IgD-negative memory B cell (primary cell): ENCODE measurements around the gene EBF3. TPM values are rescaled to one million over a fixed set of nuclear protein-coding genes. Genes with fewer than 3 reads are reported as not detected.

Experiments
- H3K27ac Mint-ChIP-seq, 3 donors: one replicate each; pipeline ENCODE4 v1.8.0; 2020 to 2022; ENCODE audit warnings: mild to moderate bottlenecking in 3 of 3, mixed read lengths in 3 of 3, moderate library complexity in 1 of 3
- H3K27me3 Mint-ChIP-seq: one replicate; pipeline ENCODE4 v1.8.0; 2021; ENCODE audit warnings: mixed read lengths
- H3K36me3 Mint-ChIP-seq: one replicate; pipeline ENCODE4 v1.8.0; 2020; ENCODE audit warnings: mild to moderate bottlenecking, mixed read lengths
- H3K4me1 Mint-ChIP-seq, 3 donors: one replicate each; pipeline ENCODE4 v1.8.0; 2020 to 2022; ENCODE audit warnings: mixed read lengths in 3 of 3, mild to moderate bottlenecking in 1 of 3
- H3K4me3 Mint-ChIP-seq, 4 donors: one replicate each; pipeline ENCODE4 v1.8.0; 2020 to 2022; ENCODE audit warnings: mild to moderate bottlenecking in 4 of 4, mixed read lengths in 4 of 4, moderate library complexity in 3 of 4
- H3K9me3 Mint-ChIP-seq, 3 donors: one replicate each; pipeline ENCODE4 v1.8.0; 2020 to 2021; ENCODE audit warnings: mixed read lengths in 3 of 3, mild to moderate bottlenecking in 1 of 3
- polyA plus RNA-seq: library from polyadenylated mRNA; unstranded; fragments of 300-500 nt; fragmentation: Illumina TruSeq; gene quantifications from one replicate; pipeline ENCODE4 v1.2.3, GENCODE V29; 2021

Gene EBF3
- polyA plus RNA-seq, 1 donor from 2014 or later = not detected

- H3K9me3 Mint-ChIP-seq = no peaks in the 10 kb centered on the region
- peaks cover 2% of the 10 kb centered on the region for H3K27me3 Mint-ChIP-seq
- no peak overlapping the region for H3K27ac Mint-ChIP-seq
- H3K4me3 Mint-ChIP-seq = no peak overlapping the region
- no peaks in the 10 kb centered on the region for H3K36me3 Mint-ChIP-seq
- H3K4me1 Mint-ChIP-seq = no peaks in the 10 kb centered on the region
These were observed 17.9 kb downstream of the EBF3 start for GRCh38 chr10:129945941-129946760.

- Mint-ChIP-seq H3K27ac (no peak overlapping the region), H3K27me3 (peaks cover 2% of the 10 kb centered on the region), H3K4me1 (no peaks in the 10 kb centered on the region), H3K4me3 (no peak overlapping the region), H3K9me3 (no peaks in the 10 kb centered on the region), H3K36me3 (no peaks in the 10 kb centered on the region)
These were observed 18.5 kb downstream of the EBF3 start for GRCh38 chr10:129945526-129945925.

DNA sequence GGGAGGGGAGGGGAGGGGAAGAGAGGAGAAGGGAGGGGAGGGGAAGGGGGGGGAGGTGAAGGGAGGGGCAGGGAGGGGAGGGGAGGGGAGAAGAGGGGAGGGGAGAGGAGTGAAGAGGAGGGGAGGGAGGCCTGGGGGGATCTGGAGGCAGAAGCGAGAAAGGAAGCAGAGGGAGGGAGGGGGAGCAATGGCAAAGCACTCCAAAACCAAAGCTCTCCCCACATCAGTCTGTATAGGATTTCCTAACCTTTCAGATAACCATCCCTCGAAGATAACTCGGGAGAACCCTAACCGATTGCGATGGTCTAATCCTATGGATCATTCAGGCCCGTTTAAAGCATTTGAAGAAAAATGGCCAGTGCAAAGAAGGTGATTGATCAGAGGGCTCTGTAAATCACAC, 19.0 kb downstream of the EBF3 start:
- H3K36me3 Mint-ChIP-seq = no peaks in the 10 kb centered on the region
- peaks cover 2% of the 10 kb centered on the region for H3K27me3 Mint-ChIP-seq
- no peaks in the 10 kb centered on the region for H3K9me3 Mint-ChIP-seq
- no peak overlapping the region for H3K27ac Mint-ChIP-seq
- no peak overlapping the region for H3K4me3 Mint-ChIP-seq
- H3K4me1 Mint-ChIP-seq = no peaks in the 10 kb centered on the region

- Mint-ChIP-seq H3K9me3 (peaks cover 0 to 2% (median 0%) of the 10 kb centered on the region in 3 donors), H3K27me3 (peaks cover 2% of the 10 kb centered on the region), H3K36me3 (no peaks in the 10 kb centered on the region), H3K4me3 (no peak overlapping the region), H3K27ac (no peak overlapping the region), H3K4me1 (no peaks in the 10 kb centered on the region)
These were observed 19.6 kb downstream of the EBF3 start for GRCh38 chr10:129944456-129944855.

DNA sequence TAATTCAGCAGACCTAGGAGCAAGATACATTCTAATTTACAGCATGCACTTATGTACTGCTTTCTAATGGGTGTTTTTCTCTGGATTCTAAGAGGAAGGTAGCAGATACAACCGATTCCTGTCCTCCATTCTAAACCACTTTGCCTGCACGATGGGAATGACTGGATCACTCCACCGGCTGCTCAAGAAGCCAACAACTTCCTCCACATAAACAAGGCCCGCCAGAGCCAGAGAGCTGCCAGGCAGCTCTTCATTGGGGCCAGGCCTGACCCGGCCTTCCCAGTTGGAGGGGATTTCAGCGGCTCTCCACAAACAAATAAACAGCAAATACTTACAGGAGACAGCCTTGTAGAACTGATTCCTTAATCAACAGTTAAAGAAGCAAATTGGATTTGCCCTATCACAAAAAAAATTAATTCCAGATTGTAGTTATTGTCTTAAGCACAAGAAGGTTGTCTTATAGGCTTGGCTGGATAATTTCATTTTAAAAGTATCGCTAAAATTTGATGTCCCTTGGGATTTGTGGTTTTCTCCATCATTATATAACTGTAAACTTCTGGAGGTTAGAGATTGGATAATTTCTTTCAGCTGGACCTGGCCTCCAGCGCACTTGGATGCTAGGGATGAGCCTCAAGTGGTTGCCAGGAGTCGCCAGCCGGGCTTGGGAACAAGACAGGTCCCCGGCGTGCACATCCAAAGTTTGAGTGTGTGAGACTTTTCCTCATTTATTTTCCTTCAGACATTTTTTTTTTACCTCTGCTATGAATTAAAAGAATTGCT, 20.9 kb downstream of the EBF3 start:
- Mint-ChIP-seq H3K4me1 (no peaks in the 10 kb centered on the region), H3K36me3 (no peaks in the 10 kb centered on the region), H3K4me3 (no peak overlapping the region), H3K27ac (no peak overlapping the region), H3K9me3 (peaks cover 0 to 3% (median 0%) of the 10 kb centered on the region in 3 donors), H3K27me3 (peaks cover 2% of the 10 kb centered on the region)

DNA sequence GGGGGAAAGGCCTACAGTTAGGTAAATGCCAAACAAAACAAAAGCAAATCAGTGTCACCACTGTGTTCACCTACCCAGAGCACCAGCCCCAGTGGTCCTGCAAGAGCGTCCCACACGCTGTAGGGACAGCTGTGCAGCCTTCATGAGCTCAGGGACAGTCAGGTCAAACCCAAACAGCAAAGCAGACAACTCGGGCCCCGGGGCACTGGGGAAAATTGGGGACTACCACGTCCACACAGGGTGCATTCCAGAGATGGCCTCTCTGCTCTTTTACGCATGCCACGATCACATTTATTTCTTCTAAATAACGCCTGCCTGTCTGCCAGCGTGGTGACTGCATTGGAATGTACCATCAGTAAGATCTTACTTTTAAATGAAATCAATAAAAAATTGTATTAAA, 21.7 kb downstream of the EBF3 start:
- H3K36me3 Mint-ChIP-seq = no peaks in the 10 kb centered on the region
- H3K4me1 Mint-ChIP-seq = no peaks in the 10 kb centered on the region
- H3K27ac Mint-ChIP-seq = no peak overlapping the region
- no peak overlapping the region for H3K4me3 Mint-ChIP-seq
- H3K9me3 Mint-ChIP-seq = peaks cover 0 to 3% (median 0%) of the 10 kb centered on the region in 3 donors
- peaks cover 2% of the 10 kb centered on the region for H3K27me3 Mint-ChIP-seq

DNA sequence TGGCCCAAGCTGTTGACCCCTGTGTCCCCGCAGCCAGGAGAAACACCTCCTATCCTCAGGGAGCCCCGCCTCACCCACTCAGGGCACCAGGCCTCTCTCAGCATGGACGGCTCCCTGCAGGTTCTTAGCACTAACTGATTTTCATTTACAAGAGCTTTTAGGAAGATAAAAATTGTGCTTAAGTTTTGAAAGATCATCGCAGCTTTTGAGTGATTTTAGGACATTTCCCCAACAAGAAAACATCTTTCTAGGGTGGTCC, 22.1 kb downstream of the EBF3 start:
- no peaks in the 10 kb centered on the region for H3K36me3 Mint-ChIP-seq

GRCh38 chr10:129941199-129942018, 22.7 kb downstream of the EBF3 start:
- H3K4me3 Mint-ChIP-seq = peak overlapping the region in 1 of 4 donors; percentile 76
- peaks cover 0 to 3% (median 0%) of the 10 kb centered on the region in 3 donors for H3K9me3 Mint-ChIP-seq
- H3K27me3 Mint-ChIP-seq = peaks cover 2% of the 10 kb centered on the region
- no peaks in the 10 kb centered on the region for H3K4me1 Mint-ChIP-seq
- no peaks in the 10 kb centered on the region for H3K36me3 Mint-ChIP-seq
- no peak overlapping the region for H3K27ac Mint-ChIP-seq

More for the DNA sequence above, 22.1 kb downstream of the EBF3 start:
- peaks cover 2% of the 10 kb centered on the region for H3K27me3 Mint-ChIP-seq
- H3K9me3 Mint-ChIP-seq = peaks cover 0 to 3% (median 0%) of the 10 kb centered on the region in 3 donors
- no peaks in the 10 kb centered on the region for H3K4me1 Mint-ChIP-seq
- H3K4me3 Mint-ChIP-seq = no peak overlapping the region
- H3K27ac Mint-ChIP-seq = no peak overlapping the region

GRCh38 chr10:129940617-129941198, 23.4 kb downstream of the EBF3 start:
- Mint-ChIP-seq H3K36me3 (no peaks in the 10 kb centered on the region), H3K27me3 (no peaks in the 10 kb centered on the region), H3K4me3 (peak overlapping the region in 1 of 4 donors; percentile 76), H3K27ac (no peak overlapping the region), H3K4me1 (no peaks in the 10 kb centered on the region), H3K9me3 (peaks cover 0 to 3% (median 0%) of the 10 kb centered on the region in 3 donors)

DNA sequence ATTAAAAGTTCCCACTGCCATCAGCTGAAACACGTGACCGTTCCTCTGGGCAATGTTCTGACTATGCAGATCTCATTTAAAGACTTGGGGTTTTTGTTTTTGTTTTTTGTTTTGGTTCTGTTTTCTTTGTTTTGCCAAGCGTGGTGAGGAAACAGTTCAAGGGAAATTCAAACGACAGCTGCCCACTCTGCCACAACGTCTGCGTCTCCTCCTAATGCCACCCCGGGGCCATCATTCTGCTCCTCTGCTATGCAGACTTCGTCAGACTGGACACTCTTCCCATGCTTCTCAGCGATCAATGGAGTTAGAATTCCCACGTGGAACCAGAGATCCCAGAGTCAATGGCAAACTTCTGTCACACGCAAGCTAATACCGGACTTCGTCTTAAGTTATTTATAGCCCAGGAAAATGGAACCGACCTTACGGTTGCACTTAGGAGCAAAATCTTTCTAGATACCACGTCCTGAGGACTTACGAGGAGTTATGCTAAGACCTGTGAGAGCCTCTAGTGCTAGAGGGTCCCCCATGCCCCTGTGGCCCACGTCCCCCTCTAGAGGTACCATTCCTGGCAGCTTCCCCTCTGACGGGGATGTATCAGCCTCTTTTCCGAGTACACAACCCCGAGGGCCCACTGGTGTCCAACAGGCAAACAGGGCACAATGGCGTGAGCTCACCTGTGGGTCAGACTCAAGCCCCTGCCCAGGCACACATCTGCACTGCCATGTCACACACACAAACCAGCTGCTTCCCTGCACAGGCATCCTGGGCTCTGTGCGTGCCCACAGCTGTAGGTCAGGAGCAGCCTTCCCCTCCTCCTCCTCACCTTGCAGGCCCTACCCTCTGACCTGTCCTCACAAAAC, 24.4 kb downstream of the EBF3 start:
- peaks cover 0 to 3% (median 0%) of the 10 kb centered on the region in 3 donors for H3K9me3 Mint-ChIP-seq
- H3K4me1 Mint-ChIP-seq = no peaks in the 10 kb centered on the region
- H3K27me3 Mint-ChIP-seq = no peaks in the 10 kb centered on the region
- no peak overlapping the region for H3K4me3 Mint-ChIP-seq
- no peak overlapping the region for H3K27ac Mint-ChIP-seq
- H3K36me3 Mint-ChIP-seq = no peaks in the 10 kb centered on the region

DNA sequence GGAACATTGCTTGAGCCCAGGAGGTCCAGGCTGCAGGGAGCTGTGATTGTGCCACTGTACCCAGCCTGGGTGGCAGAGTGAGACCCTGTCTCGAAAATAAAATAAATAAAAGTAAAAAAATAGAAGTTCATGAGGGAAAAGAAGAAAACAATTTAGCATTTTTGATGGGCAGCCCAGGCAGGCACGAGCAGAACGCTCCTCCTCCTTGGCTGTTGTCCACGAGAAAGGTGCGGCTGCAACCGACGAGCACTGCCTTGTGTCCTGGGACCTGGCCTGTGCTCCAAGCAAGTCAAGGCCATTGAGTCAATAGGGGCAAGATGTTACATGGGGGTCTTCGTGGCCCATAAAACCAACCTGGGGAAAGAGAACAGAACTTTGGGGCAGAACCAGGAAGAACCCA, 25.6 kb downstream of the EBF3 start:
- no peak overlapping the region for H3K27ac Mint-ChIP-seq
- H3K4me3 Mint-ChIP-seq = no peak overlapping the region
- no peaks in the 10 kb centered on the region for H3K36me3 Mint-ChIP-seq
- H3K27me3 Mint-ChIP-seq = no peaks in the 10 kb centered on the region
- no peaks in the 10 kb centered on the region for H3K4me1 Mint-ChIP-seq
- H3K9me3 Mint-ChIP-seq = peaks cover 0 to 3% (median 0%) of the 10 kb centered on the region in 3 donors

GRCh38 chr10:129937351-129937751, 26.7 kb downstream of the EBF3 start:
- H3K9me3 Mint-ChIP-seq = peaks cover 0 to 3% (median 0%) of the 10 kb centered on the region in 3 donors
- H3K4me1 Mint-ChIP-seq = no peaks in the 10 kb centered on the region
- no peak overlapping the region for H3K27ac Mint-ChIP-seq
- H3K27me3 Mint-ChIP-seq = no peaks in the 10 kb centered on the region
- H3K36me3 Mint-ChIP-seq = no peaks in the 10 kb centered on the region
- H3K4me3 Mint-ChIP-seq = no peak overlapping the region

DNA sequence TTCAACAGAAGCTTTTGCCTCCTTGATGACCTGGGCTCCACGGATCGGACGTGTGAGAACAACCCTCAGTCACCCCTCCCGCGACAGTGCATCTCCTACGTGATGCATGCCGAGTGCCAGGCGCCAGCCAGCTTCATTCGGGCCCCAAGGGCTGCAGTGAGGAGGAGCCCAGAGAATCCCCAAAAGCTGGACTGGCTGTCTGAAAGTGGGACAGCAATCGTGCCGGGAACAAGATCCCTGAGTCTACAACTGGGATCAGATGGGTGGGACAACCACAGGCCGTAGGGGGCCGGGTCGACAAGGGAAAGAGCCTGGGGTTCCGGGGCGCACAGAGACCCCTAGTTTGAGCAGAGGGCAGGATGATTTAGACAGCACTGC, 27.2 kb downstream of the EBF3 start:
- Mint-ChIP-seq H3K27me3 (no peaks in the 10 kb centered on the region), H3K4me1 (no peaks in the 10 kb centered on the region), H3K4me3 (no peak overlapping the region), H3K9me3 (peaks cover 0 to 3% (median 0%) of the 10 kb centered on the region in 3 donors), H3K27ac (no peak overlapping the region), H3K36me3 (no peaks in the 10 kb centered on the region)

GRCh38 chr10:129936266-129936922, 27.7 kb downstream of the EBF3 start:
- Mint-ChIP-seq H3K4me1 (no peaks in the 10 kb centered on the region), H3K36me3 (no peaks in the 10 kb centered on the region), H3K4me3 (no peak overlapping the region)

More at GRCh38 chr10:129936266-129936922, 27.7 kb downstream of the EBF3 start:
- no peaks in the 10 kb centered on the region for H3K27me3 Mint-ChIP-seq
- no peak overlapping the region for H3K27ac Mint-ChIP-seq
- H3K9me3 Mint-ChIP-seq = peaks cover 0 to 3% (median 0%) of the 10 kb centered on the region in 3 donors
